KMS-11 (cell line): Measurements from ENCODE around the gene ATG2B.

Experiments
- H2AFZ ChIP-seq: fragments of 200-600 bp; sonication (generic); 2 replicates; pipeline ENCODE4 v1.6.1; 2016; ENCODE audit warnings: antibody characterized with exemption, mixed run types, low read depth
- H3K27ac ChIP-seq: fragments of 200-600 bp; sonication (generic); 2 replicates; pipeline ENCODE4 v1.6.1; 2016; ENCODE audit warnings: mild to moderate bottlenecking, mixed run types
- H3K27me3 ChIP-seq: fragments of 200-600 bp; sonication (generic); 2 replicates; pipeline ENCODE4 v1.6.1; 2017; ENCODE audit warnings: mild to moderate bottlenecking, low read depth, mixed run types, moderate library complexity; ENCODE audit not compliant: insufficient read depth
- H3K36me3 ChIP-seq: fragments of 200-600 bp; sonication (generic); 2 replicates; pipeline ENCODE4 v1.6.1; 2017; ENCODE audit warnings: mild to moderate bottlenecking, mixed run types; ENCODE audit not compliant: insufficient read depth
- H3K4me1 ChIP-seq: fragments of 200-600 bp; sonication (generic); 2 replicates; pipeline ENCODE4 v1.6.1; 2016; ENCODE audit warnings: mild to moderate bottlenecking, low read depth, mixed run types; ENCODE audit not compliant: poor library complexity, severe bottlenecking
- H3K4me2 ChIP-seq: fragments of 200-600 bp; sonication (generic); 2 replicates; pipeline ENCODE4 v1.7.0; 2016; ENCODE audit warnings: mild to moderate bottlenecking, mixed run types
- H3K4me3 ChIP-seq: fragments of 200-600 bp; sonication (generic); IDR thresholded peaks from 2 replicates; pipeline ENCODE4 v1.6.1; 2017; ENCODE audit warnings: low read depth, low read length, mixed read lengths; ENCODE audit not compliant: insufficient read depth
- H3K79me2 ChIP-seq: fragments of 200-600 bp; sonication (generic); 2 replicates; pipeline ENCODE4 v1.6.1; 2016; ENCODE audit warnings: low read depth, mixed run types; ENCODE audit not compliant: insufficient read depth
- H3K9ac ChIP-seq: fragments of 200-600 bp; sonication (generic); 2 replicates; pipeline ENCODE4 v1.6.1; 2016; ENCODE audit warnings: mild to moderate bottlenecking, mixed run types
- H4K20me1 ChIP-seq: fragments of 200-600 bp; sonication (generic); 2 replicates; pipeline ENCODE4 v1.6.1; 2016; ENCODE audit warnings: mild to moderate bottlenecking, mixed run types; ENCODE audit not compliant: insufficient read depth
- CTCF ChIP-seq: fragments of 200-600 bp; sonication (generic); conservative IDR thresholded peaks from 2 replicates; pipeline ENCODE4 v1.6.1; 2017; ENCODE audit warnings: low read depth, mild to moderate bottlenecking, antibody characterized with exemption, low read length, moderate library complexity, mixed read lengths

The ATG2B gene

DNA sequence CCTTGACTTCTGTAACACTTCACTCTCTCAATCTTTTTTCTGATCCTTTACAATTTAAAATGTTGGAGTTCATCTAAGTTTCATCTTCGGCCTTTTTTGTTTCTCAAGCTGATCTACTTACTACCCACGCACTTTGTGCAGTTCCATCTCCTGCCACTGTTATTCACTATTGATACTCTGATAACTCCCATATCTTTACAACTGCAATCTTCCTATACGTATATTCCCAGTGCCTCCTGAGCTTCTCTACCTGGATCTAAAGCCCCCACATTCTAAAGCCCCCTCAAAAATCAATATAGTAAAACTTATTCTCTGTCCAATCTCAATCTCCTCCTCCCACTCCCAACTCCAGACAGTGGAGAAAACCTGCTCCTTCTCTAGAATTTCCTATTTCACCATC, 5.9 kb downstream of the ATG2B start:
- Histone ChIP-seq H2AFZ (no peak overlapping the region), H3K4me1 (peaks cover 16% of the 10 kb centered on the region), H4K20me1 (no peaks in the 10 kb centered on the region), H3K27ac (no peak overlapping the region), H3K36me3 (no peaks in the 10 kb centered on the region), H3K4me2 (no peak overlapping the region), H3K79me2 (peaks cover 27% of the 10 kb centered on the region), H3K27me3 (no peaks in the 10 kb centered on the region), H3K4me3 (no peak overlapping the region), H3K9ac (no peak overlapping the region)
- TF ChIP-seq CTCF: no peak

- TF ChIP-seq CTCF: no peak
- Histone ChIP-seq H2AFZ (no peak overlapping the region), H3K4me1 (no peaks in the 10 kb centered on the region), H3K4me2 (no peak overlapping the region), H4K20me1 (no peaks in the 10 kb centered on the region), H3K27ac (no peak overlapping the region), H3K4me3 (no peak overlapping the region), H3K9ac (no peak overlapping the region), H3K27me3 (no peaks in the 10 kb centered on the region), H3K36me3 (no peaks in the 10 kb centered on the region), H3K79me2 (no peaks in the 10 kb centered on the region; the same call in 1 of the 2 replicates)
These were observed 8.9 kb downstream of the ATG2B start for GRCh38 chr14:96354246-96354645.

DNA sequence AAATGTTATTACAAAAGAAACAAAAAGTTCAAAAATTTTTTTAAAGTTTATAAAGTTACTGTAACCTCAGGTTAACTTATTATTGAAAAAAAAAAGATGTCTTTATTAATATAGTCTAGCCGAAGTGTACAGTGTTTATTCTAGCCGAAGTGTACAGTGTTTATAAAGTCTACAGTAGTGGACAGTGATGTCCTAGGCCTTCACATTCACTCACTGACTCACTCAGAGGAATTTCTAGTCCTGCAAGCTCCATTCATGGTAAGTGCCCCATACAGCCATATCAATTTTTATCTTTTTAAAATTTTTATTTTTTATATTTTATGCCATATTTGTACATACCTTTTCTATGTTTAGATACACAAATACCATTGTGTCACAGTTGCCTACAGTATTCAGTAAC, 10.4 kb downstream of the ATG2B start:
- Histone ChIP-seq H3K4me2 (no peak overlapping the region), H3K4me1 (no peaks in the 10 kb centered on the region), H4K20me1 (no peaks in the 10 kb centered on the region), H3K36me3 (no peaks in the 10 kb centered on the region), H3K9ac (no peak overlapping the region), H3K4me3 (no peak overlapping the region), H3K27me3 (no peaks in the 10 kb centered on the region), H2AFZ (no peak overlapping the region), H3K27ac (no peak overlapping the region), H3K79me2 (no peaks in the 10 kb centered on the region; the same call in 1 of the 2 replicates)
- TF ChIP-seq CTCF: no peak

DNA sequence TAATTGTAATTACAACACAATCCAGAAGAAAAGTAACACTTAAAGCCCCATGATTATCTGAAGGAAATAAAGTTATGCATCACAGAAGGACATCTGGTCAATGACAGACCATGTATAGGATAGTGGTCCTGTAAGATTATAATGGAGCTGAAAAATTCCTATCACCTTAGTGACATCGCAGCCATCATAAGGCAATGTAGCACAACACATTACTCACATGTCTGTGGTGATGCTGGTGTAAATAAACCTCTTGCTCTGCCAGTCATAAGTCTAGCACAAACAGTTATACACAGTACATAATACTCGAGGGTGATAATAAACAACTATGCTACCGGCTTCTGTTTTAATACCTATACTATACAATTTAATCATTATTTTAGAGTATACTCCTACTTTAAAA, 11.2 kb downstream of the ATG2B start:
- Histone ChIP-seq H3K4me2 (no peak overlapping the region), H3K9ac (no peak overlapping the region), H3K4me1 (no peaks in the 10 kb centered on the region), H3K27me3 (no peaks in the 10 kb centered on the region), H4K20me1 (no peaks in the 10 kb centered on the region), H3K27ac (no peak overlapping the region), H3K36me3 (no peaks in the 10 kb centered on the region), H3K4me3 (no peak overlapping the region), H2AFZ (no peak overlapping the region), H3K79me2 (no peaks in the 10 kb centered on the region; the same call in 1 of the 2 replicates)
- TF ChIP-seq CTCF: no peak
